ENCODE measurements around the gene MPL. TPM values are rescaled to one million over a fixed set of nuclear protein-coding genes. Genes with fewer than 3 reads are reported as not detected.

MPL gene
- total RNA-seq, 1 experiment from 2014 or later: not detected

DNA sequence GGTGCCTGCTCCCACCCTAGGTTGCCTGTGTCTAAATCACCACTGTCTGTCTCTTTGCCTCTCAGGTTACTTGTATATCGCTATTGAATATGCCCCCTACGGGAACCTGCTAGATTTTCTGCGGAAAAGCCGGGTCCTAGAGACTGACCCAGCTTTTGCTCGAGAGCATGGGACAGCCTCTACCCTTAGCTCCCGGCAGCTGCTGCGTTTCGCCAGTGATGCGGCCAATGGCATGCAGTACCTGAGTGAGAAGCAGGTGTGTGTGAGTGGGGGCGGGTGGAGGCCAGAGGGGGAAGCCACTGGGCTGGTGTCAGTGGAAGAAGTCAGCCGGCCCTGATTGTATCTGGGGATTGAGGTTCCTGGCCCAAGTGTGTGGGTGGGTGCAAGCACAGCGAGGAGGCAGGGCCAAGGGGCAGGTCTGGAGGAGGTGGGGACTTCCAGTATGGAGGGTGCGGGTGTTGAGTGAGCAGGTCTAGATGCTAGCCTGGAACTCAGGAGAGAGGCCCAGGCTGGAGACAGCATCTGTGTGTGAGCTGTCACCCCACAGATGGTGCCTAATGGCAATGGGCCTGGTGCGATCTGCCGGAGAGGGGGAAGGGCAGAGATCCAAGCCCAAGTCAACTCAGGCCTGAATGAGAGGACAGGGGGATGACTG, 19.7 kb upstream of the MPL start:
- DNase-seq (ENCODE audit: low read depth, low spot score): no peak
- in situ Hi-C loops (cut with HindIII; ENCODE audit: low pct_unique_long_range_greater_than_20kb, low sequenced_read_pairs): no loop called here

DNA sequence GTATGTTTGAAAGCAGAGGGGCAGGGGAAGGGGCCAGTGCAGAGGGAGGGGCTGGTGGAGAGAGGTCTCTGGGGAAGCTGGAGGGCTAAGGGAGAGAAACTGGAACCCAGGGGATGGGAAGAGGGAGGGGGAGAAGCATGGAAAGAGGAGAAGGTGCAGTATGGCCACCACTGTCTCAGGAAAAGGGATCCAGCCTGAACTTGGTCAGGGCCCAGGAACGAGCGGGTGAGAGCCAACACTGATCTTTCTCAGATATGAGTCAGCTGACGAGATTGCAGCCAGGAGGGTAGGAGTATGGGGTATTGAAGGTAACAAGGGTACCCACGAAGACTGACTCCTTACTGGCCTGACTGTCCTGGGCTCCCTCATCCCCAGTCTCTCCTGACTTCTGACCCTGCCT, 18.8 kb upstream of the MPL start:
- DNase-seq (ENCODE audit: low read depth, low spot score): no peak
- in situ Hi-C loops (cut with HindIII; ENCODE audit: low pct_unique_long_range_greater_than_20kb, low sequenced_read_pairs): no loop called here

DNA sequence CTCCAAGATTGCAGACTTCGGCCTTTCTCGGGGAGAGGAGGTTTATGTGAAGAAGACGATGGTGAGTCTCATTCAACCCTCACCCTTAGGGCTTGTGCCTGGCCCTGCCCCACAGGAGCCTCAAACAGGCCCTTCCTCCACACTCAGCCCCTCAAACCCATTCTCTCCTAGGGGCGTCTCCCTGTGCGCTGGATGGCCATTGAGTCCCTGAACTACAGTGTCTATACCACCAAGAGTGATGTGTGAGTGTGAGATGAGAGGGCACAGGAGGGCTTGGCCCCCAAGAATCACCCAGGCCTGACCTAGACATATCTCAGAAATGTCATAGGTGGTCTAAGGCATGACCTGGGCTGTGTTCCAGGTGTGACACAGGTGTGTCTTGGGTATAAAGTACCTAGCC, 18.3 kb upstream of the MPL start:
- DNase-seq (ENCODE audit: low read depth, low spot score): no peak
- in situ Hi-C loops (cut with HindIII; ENCODE audit: low pct_unique_long_range_greater_than_20kb, low sequenced_read_pairs): no loop called here

DNA sequence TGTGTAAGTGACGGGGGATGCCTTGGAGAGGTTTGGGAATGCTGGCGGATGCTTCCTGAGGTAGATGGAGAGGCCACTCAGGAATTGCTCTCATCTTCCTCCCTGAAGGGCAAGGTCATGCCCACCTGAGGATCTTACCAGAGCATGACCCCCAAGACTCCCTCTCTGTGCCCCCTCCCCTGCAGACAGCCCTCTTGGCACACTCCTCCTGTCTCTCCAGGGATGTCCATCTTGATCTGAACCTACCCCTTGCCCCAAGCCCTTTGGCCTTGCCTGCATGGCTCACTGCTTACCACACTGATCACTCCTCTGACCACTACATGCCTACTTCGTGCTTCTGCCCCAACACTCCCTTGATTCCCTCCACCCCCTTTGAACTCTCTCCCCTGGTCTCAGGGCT, 17.9 kb upstream of the MPL start:
- in situ Hi-C loops (cut with HindIII; ENCODE audit: low pct_unique_long_range_greater_than_20kb, low sequenced_read_pairs): no loop called here
- no peak for DNase-seq (ENCODE audit: low read depth, low spot score)

DNA sequence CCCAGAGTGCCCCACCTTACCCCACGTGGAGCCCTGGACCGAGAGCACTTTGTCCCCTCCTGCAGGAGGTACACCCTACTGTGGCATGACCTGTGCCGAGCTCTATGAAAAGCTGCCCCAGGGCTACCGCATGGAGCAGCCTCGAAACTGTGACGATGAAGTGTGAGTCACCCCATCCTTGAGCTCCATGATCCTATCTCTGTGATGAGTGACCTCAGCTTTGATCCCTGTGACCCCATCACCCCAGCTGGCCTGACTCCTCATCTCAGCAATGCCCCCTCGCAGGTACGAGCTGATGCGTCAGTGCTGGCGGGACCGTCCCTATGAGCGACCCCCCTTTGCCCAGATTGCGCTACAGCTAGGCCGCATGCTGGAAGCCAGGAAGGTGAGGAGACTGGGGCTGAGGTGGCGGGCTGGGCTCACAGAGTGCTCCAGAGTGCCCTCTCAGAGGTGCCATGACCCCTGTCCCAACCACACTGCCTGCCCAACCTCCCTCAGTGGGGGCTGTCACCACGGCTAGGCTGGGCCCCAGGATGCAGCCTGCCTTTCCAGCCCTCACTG, 16.2 kb upstream of the MPL start:
- no peak for DNase-seq (ENCODE audit: low read depth, low spot score)
- in situ Hi-C loops (cut with HindIII; ENCODE audit: low pct_unique_long_range_greater_than_20kb, low sequenced_read_pairs): no loop called here

DNA sequence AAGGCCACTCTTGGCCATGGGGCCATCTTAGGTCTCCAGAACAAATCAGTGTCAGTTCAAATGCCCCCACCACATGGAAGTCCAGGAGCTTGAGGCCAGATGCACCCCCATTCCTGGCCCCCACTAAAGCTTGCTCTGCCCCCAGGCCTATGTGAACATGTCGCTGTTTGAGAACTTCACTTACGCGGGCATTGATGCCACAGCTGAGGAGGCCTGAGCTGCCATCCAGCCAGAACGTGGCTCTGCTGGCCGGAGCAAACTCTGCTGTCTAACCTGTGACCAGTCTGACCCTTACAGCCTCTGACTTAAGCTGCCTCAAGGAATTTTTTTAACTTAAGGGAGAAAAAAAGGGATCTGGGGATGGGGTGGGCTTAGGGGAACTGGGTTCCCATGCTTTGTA, 15.1 kb upstream of the MPL start:
- DNase-seq (ENCODE audit: low read depth, low spot score): no peak
- in situ Hi-C loops (cut with HindIII; ENCODE audit: low pct_unique_long_range_greater_than_20kb, low sequenced_read_pairs): no loop called here

DNA sequence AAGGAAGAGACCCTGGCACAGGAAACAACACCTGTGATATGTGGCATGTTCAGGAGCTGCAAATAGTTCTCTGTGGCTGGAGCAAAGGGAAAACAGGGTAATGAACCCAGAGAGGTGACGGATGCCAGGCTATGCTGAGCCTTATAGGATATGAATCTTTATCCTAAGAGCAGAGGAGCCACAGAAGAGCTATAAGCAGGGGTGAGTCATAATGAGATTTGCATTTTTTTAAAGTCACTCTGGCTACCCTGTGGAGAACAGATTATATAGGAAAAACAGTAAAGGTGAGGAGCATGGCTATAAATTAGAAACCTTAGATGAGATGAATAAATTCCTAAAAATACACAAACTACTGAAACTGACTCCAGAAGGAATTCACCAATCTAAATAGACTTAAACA, 12.8 kb upstream of the MPL start:
- DNase-seq (ENCODE audit: low read depth, low spot score): no peak
- in situ Hi-C loops (cut with HindIII; ENCODE audit: low pct_unique_long_range_greater_than_20kb, low sequenced_read_pairs): no loop called here

DNA sequence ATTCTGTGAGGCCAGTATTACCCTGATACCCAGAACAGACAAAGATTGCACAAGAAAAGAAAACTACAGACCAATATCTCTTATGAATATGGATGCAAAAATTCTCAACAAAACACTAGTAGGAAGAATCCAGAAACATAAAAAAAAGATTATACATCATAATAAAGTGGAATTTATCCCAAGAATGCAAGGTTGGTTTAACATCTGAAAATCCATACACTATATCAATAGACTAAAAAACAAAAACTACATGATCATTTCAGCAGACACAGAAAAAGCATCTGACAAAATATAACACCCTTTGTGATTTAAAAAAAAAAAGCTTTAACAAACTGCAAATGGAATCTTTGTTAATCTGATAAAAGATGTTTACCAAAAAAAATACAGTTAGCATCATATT, 12.2 kb upstream of the MPL start:
- in situ Hi-C loops (cut with HindIII; ENCODE audit: low pct_unique_long_range_greater_than_20kb, low sequenced_read_pairs): no loop called here
- no peak for DNase-seq (ENCODE audit: low read depth, low spot score)

DNA sequence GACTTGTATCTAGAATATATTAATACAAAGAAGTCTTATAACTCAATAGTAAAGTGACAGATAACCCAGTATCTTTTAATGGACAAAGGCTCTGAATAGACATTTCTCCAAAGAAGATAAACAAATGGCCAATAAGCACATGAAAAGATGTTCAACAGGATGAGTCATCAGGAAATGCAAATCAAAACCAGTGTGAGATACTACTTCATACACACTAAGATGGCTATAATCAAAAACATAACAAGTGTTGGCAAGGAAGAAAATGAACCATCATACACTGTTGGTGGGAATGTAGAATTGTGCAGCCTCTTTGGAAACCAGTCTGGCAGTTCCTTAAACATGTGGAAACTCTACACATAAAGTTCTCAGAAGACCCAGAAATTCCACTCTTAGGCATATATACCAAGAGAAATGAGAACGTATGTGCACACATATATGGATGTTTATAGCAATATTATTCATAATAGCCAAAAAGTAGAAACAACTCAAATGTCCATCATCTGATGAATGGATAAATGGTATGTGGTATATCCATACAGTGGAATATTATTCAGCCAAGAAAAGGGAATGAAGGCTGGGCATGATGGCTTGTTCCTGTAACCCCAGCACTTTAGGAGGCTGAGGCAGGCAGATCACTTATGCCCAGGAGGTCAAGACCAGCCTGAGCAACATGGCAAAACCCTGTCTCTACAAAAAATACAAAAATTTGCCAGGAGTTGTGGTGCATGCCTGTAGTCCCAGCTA, 9.9 kb upstream of the MPL start:
- no peak for DNase-seq (ENCODE audit: low read depth, low spot score)
- in situ Hi-C loops (cut with HindIII; ENCODE audit: low pct_unique_long_range_greater_than_20kb, low sequenced_read_pairs): no loop called here

DNA sequence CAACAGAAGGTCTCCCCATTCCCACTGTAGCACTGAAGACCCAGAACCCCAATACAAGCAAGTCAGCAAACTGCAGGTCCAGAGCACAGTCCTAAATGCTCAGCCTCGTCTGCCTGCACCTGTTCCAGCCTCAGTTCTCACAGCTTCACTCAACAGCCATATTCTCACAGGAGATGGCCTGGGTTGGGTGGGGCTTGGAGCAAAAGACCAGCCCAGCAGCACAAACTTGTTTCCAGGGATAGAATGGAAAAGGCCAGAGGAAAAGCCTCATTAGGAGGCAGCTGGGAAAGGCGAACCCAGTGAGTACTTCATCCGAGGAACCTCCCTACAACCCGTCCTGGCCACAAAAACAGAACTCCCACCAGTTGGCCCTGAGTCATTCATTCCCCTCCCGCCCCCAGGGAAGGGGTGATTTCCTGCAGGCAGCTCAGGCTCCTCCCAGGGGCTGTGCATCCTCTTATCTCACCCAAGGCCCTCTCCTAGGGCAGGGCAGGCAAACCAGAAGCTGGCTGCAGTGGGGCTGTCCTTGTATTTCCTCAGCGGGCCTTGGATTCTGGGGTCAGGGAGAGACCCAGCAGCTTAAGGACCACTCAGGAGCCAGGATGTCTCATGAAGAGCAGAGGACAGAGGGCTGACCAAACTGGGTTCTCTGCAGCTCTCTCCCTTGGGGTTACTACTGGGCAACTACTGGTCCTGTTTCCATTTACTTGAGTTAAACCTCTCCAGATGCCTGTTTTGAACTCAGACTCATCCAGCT, 7.4 kb upstream of the MPL start:
- in situ Hi-C loops (cut with HindIII; ENCODE audit: low pct_unique_long_range_greater_than_20kb, low sequenced_read_pairs): no loop called here
- no peak for DNase-seq (ENCODE audit: low read depth, low spot score)

DNA sequence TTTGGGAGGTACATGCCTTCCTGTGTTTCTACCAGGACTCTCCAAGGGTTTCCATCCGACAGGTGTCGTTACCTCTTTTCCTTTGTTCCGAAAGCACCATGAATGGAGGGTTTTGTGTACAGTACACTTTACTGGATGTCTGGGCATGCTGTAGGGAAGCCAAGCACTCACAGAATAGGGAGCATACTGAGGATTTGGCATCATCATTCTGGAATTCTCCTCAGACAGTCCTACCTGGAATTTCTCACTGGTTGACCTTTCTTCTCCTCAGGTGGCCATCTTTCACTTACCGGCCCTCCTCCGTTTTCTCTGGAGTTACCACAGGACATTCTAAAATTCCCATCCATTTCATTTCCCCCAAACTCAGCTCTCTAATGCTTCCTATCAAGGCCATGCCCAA, 5.9 kb upstream of the MPL start:
- in situ Hi-C loops (cut with HindIII; ENCODE audit: low pct_unique_long_range_greater_than_20kb, low sequenced_read_pairs): no loop called here
- no peak for DNase-seq (ENCODE audit: low read depth, low spot score)

DNA sequence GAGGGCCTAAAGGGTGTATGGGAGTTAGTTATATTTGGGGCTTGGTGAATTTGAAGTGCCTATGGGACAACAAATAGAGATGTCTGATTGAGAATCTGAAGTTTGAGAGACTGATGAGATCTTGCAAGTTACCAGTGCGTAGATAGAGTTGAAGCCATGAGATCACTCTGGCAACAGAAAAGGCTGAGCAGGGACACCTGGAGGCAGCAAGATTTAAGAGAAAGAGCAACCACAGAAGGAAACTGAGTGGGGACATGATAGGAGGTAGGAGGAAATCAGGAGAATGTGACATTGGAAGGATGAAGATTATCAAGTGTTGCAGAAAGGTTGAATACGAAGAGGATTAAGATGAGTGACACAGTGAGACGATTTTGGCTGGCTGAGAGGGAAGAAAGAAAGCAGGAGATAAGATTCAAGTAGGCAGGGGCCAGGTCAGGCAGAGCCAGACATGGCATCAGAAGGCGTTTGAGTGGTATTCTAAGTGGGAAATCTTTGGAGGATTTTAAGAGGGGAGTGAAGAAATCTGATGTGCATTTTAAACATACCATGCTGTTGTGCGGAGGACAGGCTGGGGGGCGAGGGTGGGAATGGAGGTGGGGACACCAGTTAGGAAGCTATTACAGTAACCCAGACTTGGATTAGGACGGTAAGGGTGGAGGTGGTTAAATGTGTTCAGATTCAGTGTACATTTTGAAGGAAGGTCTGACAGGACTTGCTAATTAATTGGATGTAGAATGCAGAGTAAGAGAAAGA, 3.0 kb upstream of the MPL start:
- in situ Hi-C loops (cut with HindIII; ENCODE audit: low pct_unique_long_range_greater_than_20kb, low sequenced_read_pairs): no loop called here
- DNase-seq (ENCODE audit: low read depth, low spot score): no peak

DNA sequence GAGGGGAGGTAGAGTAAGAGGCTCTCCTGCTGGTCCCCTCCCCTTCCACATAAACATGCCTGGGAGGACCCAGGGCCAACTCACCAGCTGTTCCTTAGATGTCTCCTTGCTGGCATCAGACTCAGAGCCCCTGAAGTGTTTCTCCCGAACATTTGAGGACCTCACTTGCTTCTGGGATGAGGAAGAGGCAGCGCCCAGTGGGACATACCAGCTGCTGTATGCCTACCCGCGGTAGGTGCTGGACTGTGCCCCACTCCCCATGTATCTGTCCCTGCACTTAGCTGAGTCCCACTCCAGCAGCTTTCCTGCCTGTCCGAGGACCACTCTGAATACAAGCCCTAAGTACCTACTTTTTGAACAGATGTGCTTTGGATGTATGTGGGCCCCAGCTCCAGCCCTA, 383 bp downstream of the MPL start:
- no peak for DNase-seq (ENCODE audit: low read depth, low spot score)
- in situ Hi-C loops (cut with HindIII; ENCODE audit: low pct_unique_long_range_greater_than_20kb, low sequenced_read_pairs): no loop called here

DNA sequence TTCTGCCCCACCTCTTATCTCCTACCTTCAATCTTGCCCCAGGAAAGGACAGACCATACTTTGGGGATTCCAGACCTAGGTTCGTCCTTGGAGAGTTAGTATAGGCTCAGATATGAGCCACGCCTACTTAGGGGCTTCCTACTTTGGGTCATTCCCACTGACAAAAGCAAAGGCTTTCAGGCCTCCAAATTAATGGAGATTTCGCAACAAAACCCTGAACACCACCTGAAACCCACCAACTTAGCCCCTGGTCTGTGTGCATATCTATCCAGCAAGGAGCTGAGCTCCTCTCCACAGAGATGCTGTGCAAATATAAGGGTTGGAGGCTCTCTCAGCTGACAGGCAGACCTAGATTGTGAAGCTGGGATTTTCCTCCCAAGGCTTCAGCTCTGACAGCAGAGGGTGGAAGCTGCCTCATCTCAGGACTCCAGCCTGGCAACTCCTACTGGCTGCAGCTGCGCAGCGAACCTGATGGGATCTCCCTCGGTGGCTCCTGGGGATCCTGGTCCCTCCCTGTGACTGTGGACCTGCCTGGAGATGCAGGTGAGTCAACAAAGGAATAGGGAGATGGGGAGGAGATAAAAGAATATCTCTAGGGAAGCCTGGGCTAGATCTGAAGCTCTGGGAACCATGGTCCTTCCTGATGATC, 2.1 kb downstream of the MPL start:
- DNase-seq (ENCODE audit: low read depth, low spot score): no peak
- in situ Hi-C loops (cut with HindIII; ENCODE audit: low pct_unique_long_range_greater_than_20kb, low sequenced_read_pairs): no loop called here

DNA sequence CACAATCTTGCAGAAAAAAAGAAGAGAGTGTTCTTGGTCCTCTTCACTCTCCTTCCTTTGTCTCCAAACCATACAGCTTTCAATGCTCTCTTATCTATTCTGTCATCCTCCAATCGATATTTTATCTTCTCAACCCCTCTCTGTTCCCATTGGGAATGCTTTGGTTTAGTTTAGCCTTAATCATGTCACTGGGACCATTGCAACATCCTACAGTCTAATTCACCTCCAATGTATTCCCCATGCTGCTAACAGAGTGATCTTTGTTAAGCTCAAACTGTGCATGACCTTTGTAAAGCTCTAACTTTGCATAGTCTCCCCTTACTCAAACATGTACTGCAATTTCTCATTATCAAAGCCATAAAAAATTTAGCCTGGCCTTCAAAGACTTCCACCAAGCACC, 2.9 kb downstream of the MPL start:
- peak; percentile 48 for DNase-seq (ENCODE audit: low read depth, low spot score)
- in situ Hi-C loops (cut with HindIII; ENCODE audit: low pct_unique_long_range_greater_than_20kb, low sequenced_read_pairs): no loop called here

DNA sequence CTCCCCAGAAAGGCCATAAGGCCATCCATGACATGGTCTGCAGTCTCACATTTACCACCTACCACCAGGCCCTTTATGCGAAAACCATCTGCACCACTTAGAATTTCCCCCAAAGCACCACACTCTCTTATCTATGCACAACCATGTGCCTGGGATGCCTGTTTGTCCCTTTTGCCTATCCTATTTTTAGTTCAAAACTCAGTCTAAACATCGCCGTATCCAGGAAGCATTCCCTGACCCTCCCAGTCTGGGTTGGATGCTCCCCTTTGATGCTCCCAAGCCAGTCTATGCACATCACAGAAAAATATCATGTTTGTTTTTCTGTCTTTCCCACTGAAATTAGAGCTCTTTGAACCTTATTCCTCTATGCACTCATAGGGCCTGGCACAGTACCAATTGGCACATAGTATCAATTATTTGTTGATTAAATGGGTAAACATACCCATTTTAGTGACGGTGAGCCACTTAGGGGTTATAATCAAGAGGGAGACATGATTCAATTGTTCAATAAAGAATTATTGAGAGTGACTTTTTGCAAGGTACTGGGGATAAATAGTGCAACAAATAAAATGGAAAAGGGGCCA, 6.7 kb downstream of the MPL start:
- DNase-seq (ENCODE audit: low read depth, low spot score): no peak
- in situ Hi-C loops (cut with HindIII; ENCODE audit: low pct_unique_long_range_greater_than_20kb, low sequenced_read_pairs): no loop called here

DNA sequence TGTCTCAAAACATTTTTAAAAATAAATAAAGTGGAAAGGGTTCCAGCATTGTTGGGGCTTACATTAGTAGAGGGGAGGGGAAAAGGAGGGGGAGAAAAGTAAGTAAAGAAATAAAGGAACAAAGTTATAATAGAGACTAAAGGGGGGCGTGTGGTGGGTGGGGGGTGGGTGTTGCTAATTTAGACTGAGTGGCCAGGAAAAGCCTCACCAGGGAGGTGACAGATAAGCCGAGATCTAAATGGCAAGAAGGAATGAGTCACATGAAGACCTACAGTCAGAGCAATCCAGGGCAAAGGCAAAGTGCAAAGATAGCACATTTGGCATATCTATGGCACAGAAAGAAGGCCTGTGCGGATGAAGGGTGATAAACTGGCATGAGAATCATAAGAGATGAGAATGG, 7.5 kb downstream of the MPL start:
- DNase-seq (ENCODE audit: low read depth, low spot score): no peak
- in situ Hi-C loops (cut with HindIII; ENCODE audit: low pct_unique_long_range_greater_than_20kb, low sequenced_read_pairs): no loop called here

Measured in SK-MEL-5 (cell line).